ENCODE results near the gene UGT1A8.

DNA sequence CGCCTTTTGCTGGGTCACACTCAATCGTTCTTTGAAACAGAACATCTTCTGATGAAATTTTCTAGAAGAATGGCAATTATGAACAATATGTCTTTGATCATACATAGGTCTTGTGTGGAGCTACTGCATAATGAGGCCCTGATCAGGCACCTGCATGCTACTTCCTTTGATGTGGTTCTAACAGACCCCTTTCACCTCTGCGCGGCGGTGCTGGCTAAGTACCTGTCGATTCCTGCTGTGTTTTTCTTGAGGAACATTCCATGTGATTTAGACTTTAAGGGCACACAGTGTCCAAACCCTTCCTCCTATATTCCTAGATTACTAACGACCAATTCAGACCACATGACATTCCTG, 95.8 kb downstream of the UGT1A8 start:
- TF ChIP-seq, protein P1, sequence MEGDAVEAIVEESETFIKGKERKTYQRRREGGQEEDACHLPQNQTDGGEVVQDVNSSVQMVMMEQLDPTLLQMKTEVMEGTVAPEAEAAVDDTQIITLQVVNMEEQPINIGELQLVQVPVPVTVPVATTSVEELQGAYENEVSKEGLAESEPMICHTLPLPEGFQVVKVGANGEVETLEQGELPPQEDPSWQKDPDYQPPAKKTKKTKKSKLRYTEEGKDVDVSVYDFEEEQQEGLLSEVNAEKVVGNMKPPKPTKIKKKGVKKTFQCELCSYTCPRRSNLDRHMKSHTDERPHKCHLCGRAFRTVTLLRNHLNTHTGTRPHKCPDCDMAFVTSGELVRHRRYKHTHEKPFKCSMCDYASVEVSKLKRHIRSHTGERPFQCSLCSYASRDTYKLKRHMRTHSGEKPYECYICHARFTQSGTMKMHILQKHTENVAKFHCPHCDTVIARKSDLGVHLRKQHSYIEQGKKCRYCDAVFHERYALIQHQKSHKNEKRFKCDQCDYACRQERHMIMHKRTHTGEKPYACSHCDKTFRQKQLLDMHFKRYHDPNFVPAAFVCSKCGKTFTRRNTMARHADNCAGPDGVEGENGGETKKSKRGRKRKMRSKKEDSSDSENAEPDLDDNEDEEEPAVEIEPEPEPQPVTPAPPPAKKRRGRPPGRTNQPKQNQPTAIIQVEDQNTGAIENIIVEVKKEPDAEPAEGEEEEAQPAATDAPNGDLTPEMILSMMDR (IDR thresholded peaks at IDR 0.05; ENCODE audit: low read length): no peak
- no peak for TF ChIP-seq EZH2 (IDR thresholded peaks at IDR 0.05; ENCODE audit: borderline replicate concordance, low read length)
